Chondrocyte (in vitro differentiated cells): Measurements from ENCODE around the gene ZFHX3. TPM values are rescaled to one million over a fixed set of nuclear protein-coding genes. Genes with fewer than 3 reads are reported as not detected.

Experiments
- DNase-seq: peaks from one replicate; pipeline ENCODE4 v3.0.0; 2021; ENCODE audit warnings: mixed read lengths, low spot score
- H3K27ac Mint-ChIP-seq: one replicate; pipeline ENCODE4 v1.8.0; 2021; ENCODE audit warnings: mild to moderate bottlenecking, moderate library complexity, mixed read lengths; ENCODE audit not compliant: unreplicated experiment
- H3K27me3 Mint-ChIP-seq: 2 replicates; pipeline ENCODE4 v1.8.0; 2021; ENCODE audit warnings: low read depth, mixed read lengths
- H3K36me3 Mint-ChIP-seq: 2 replicates; pipeline ENCODE4 v1.8.0; 2021; ENCODE audit warnings: low read depth, mixed read lengths
- H3K4me1 Mint-ChIP-seq: 2 replicates; pipeline ENCODE4 v1.8.0; 2021; ENCODE audit warnings: low read depth, mild to moderate bottlenecking, mixed read lengths
- H3K4me3 Mint-ChIP-seq: one replicate; pipeline ENCODE4 v1.8.0; 2021; ENCODE audit warnings: mild to moderate bottlenecking, moderate library complexity, mixed read lengths; ENCODE audit not compliant: unreplicated experiment
- H3K9me3 Mint-ChIP-seq: 2 replicates; pipeline ENCODE4 v1.8.0; 2021; ENCODE audit warnings: low read depth, mixed read lengths
- total RNA-seq: library from RNA; stranded (reverse); gene quantifications from 3 replicates; pipeline ENCODE4 v1.2.1, GENCODE V29; 2021
- TF ChIP-seq, protein P1 (sequence below): fragments of 200-600 bp; sonication (generic); IDR thresholded peaks from 2 replicates; pipeline ENCODE4 v1.5.0; 2021; ENCODE audit warnings: antibody characterized with exemption, mild to moderate bottlenecking, moderate library complexity

ZFHX3 gene
- total RNA-seq, 1 donor from 2014 or later, result 86.8 TPM

DNA sequence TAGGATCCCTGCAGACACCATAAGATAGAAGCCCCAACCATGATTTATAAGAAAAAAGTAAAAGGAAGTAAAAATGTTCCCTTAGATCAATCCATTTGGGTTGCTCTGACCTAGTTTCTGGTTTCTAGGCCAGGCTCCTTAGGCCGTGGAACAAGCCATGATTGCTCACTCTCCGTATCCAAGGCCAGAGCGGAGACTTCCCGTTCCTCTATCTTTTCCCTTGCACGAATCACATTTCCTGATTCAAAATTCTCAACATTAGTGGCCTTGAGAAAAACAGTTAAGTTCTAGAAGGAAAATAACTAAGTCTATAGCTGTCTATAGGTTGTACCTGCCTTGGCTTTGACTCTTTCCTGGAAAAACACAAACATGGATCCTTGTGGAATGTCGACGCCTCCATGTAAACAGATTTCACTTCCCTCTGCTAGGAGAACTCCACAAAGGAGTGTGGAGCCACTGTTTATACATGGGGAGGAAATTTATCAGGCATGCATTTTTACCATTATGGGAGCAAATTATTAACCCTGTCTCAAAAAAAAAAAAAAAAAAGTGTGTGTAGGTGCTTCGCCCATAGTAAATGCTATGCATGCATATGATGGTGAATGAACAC, 149.6 kb downstream of the ZFHX3 start:
- Mint-ChIP-seq H3K36me3 (peaks cover 4% of the 10 kb centered on the region), H3K4me1 (peaks cover 51% of the 10 kb centered on the region), H3K27ac (no peak overlapping the region), H3K9me3 (no peaks in the 10 kb centered on the region), H3K27me3 (no peaks in the 10 kb centered on the region), H3K4me3 (no peak overlapping the region)
- no peak for DNase-seq
- TF ChIP-seq, protein P1, sequence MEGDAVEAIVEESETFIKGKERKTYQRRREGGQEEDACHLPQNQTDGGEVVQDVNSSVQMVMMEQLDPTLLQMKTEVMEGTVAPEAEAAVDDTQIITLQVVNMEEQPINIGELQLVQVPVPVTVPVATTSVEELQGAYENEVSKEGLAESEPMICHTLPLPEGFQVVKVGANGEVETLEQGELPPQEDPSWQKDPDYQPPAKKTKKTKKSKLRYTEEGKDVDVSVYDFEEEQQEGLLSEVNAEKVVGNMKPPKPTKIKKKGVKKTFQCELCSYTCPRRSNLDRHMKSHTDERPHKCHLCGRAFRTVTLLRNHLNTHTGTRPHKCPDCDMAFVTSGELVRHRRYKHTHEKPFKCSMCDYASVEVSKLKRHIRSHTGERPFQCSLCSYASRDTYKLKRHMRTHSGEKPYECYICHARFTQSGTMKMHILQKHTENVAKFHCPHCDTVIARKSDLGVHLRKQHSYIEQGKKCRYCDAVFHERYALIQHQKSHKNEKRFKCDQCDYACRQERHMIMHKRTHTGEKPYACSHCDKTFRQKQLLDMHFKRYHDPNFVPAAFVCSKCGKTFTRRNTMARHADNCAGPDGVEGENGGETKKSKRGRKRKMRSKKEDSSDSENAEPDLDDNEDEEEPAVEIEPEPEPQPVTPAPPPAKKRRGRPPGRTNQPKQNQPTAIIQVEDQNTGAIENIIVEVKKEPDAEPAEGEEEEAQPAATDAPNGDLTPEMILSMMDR, result no peak

DNA sequence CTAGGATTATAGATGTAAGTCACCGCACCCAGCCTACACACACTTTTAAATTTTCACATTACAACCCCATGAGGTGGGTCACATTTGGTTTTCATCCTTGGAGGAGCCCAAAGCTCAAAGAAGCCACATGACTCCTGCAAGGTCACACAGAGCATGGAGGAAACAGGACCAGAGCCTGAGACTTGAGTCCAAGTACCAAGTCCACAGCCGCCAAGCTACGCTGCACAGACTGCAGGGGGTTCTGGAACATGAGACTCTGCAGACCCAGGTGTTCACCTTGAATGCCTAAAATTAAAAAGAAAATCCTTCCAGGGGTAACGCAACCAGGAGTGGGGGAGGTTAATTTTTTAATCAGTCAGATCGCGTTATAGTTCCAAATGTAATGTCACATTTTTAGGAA, 150.2 kb downstream of the ZFHX3 start:
- DNase-seq, result no peak
- TF ChIP-seq, protein P1, result no peak
- no peak overlapping the region for H3K27ac Mint-ChIP-seq
- H3K27me3 Mint-ChIP-seq, result no peaks in the 10 kb centered on the region
- no peaks in the 10 kb centered on the region for H3K9me3 Mint-ChIP-seq
- peaks cover 4% of the 10 kb centered on the region for H3K36me3 Mint-ChIP-seq
- H3K4me3 Mint-ChIP-seq, result no peak overlapping the region
- H3K4me1 Mint-ChIP-seq, result peaks cover 53% of the 10 kb centered on the region

DNA sequence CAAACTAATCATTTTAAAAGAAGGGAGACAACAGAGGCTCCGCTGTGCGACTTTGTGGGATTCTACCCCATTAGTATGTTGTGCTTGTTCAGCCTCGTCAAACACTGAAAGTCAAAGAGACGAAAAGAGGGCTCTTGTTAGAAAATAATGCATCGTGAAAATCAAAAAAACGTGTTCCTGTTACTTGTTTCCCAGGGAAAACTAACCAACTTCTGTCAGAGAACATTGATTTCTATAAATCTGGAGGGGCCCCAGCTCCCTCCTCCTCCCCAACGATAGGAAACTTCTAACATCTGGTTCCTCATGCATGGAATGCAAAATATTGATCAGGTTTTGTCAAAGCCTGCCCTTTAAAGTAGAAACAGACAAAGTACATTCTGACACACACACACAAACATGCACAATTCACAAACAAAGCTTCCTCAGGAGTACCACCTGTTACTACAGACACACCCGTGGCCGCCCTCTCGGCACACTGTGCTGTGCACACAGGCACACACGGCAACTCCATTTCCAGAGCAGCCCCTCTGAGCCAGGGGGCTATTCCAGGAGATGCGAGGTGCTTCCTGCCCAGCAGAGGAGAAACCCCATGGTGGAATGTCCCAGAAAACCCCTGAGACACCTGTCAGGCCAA, 151.3 kb downstream of the ZFHX3 start:
- no peak overlapping the region for H3K27ac Mint-ChIP-seq
- H3K9me3 Mint-ChIP-seq, result no peaks in the 10 kb centered on the region
- TF ChIP-seq, protein P1, result no peak
- H3K36me3 Mint-ChIP-seq, result peaks cover 7% of the 10 kb centered on the region
- DNase-seq, result no peak
- peaks cover 62% of the 10 kb centered on the region for H3K4me1 Mint-ChIP-seq
- no peaks in the 10 kb centered on the region for H3K27me3 Mint-ChIP-seq
- no peak overlapping the region for H3K4me3 Mint-ChIP-seq

- H3K27ac Mint-ChIP-seq, result no peak overlapping the region
- no peaks in the 10 kb centered on the region for H3K27me3 Mint-ChIP-seq
- TF ChIP-seq, protein P1, result no peak
- peaks cover 67% of the 10 kb centered on the region for H3K4me1 Mint-ChIP-seq
- H3K4me3 Mint-ChIP-seq, result no peak overlapping the region
- no peak for DNase-seq
- H3K9me3 Mint-ChIP-seq, result no peaks in the 10 kb centered on the region
- peaks cover 10% of the 10 kb centered on the region for H3K36me3 Mint-ChIP-seq
These were observed 152.0 kb downstream of the ZFHX3 start for GRCh38 chr16:72895951-72896350.

GRCh38 chr16:72894293-72895151, 153.4 kb downstream of the ZFHX3 start:
- Mint-ChIP-seq H3K9me3 (no peaks in the 10 kb centered on the region), H3K27ac (peak overlapping the region; percentile 75), H3K36me3 (peaks cover 15% of the 10 kb centered on the region), H3K4me1 (peaks cover 74% of the 10 kb centered on the region), H3K4me3 (peak overlapping the region; percentile 40), H3K27me3 (no peaks in the 10 kb centered on the region)
- TF ChIP-seq, protein P1, result no peak
- DNase-seq, result peak; percentile 59
